Measurements from ENCODE around the gene IL36RN. TPM values are rescaled to one million over a fixed set of nuclear protein-coding genes. Genes with fewer than 3 reads are reported as not detected.

Gene IL36RN
- total RNA-seq, 4 donors from 2014 or later = 0.93 to 1.7 TPM; not detected in 2

GRCh38 chr2:113012436-113013335 is 46.3 kb upstream of the IL36RN start:
- no peak for TF ChIP-seq POLR2A (IDR thresholded peaks at IDR 0.05)
- no peak for TF ChIP-seq EP300 (IDR thresholded peaks at IDR 0.05)
- TF ChIP-seq POLR2AphosphoS5 (IDR thresholded peaks at IDR 0.05) = no peak
- TF ChIP-seq, protein P1, sequence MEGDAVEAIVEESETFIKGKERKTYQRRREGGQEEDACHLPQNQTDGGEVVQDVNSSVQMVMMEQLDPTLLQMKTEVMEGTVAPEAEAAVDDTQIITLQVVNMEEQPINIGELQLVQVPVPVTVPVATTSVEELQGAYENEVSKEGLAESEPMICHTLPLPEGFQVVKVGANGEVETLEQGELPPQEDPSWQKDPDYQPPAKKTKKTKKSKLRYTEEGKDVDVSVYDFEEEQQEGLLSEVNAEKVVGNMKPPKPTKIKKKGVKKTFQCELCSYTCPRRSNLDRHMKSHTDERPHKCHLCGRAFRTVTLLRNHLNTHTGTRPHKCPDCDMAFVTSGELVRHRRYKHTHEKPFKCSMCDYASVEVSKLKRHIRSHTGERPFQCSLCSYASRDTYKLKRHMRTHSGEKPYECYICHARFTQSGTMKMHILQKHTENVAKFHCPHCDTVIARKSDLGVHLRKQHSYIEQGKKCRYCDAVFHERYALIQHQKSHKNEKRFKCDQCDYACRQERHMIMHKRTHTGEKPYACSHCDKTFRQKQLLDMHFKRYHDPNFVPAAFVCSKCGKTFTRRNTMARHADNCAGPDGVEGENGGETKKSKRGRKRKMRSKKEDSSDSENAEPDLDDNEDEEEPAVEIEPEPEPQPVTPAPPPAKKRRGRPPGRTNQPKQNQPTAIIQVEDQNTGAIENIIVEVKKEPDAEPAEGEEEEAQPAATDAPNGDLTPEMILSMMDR (IDR thresholded peaks at IDR 0.05) = no peak
- Histone ChIP-seq H3K27ac (no peak overlapping the region), H3K4me3 (no peak overlapping the region), H3K36me3 (no peaks in the 10 kb centered on the region), H3K27me3 (peaks cover 24% of the 10 kb centered on the region), H3K4me1 (no peaks in the 10 kb centered on the region), H3K9me3 (no peaks in the 10 kb centered on the region)
- 51 to 80% methylated on average over 4 to 7 of the region's 8 CpGs for WGBS, 2 donors (ENCODE audit: low coverage in 1 of 2)
- ATAC-seq = no peak

- no peak overlapping the region for H3K4me3 ChIP-seq
- WGBS, 2 donors (ENCODE audit: low coverage in 1 of 2) = 85% methylated on average over 3 of the region's 3 CpGs
- TF ChIP-seq, protein P1 (IDR thresholded peaks at IDR 0.05) = no peak
- TF ChIP-seq EP300 (IDR thresholded peaks at IDR 0.05) = no peak
- no peak for TF ChIP-seq POLR2A (IDR thresholded peaks at IDR 0.05)
- TF ChIP-seq POLR2AphosphoS5 (IDR thresholded peaks at IDR 0.05) = no peak
Measured at GRCh38 chr2:113013336-113013661, 45.7 kb upstream of the IL36RN start.

GRCh38 chr2:113014067-113014466 is 44.9 kb upstream of the IL36RN start:
- TF ChIP-seq, protein P1 (IDR thresholded peaks at IDR 0.05) = no peak
- TF ChIP-seq EP300 (IDR thresholded peaks at IDR 0.05) (no peak), POLR2AphosphoS5 (IDR thresholded peaks at IDR 0.05) (no peak), POLR2A (IDR thresholded peaks at IDR 0.05) (no peak)
- H3K9me3 ChIP-seq = no peaks in the 10 kb centered on the region
- 85 to 94% methylated on average over 2 of the region's 2 CpGs for WGBS, 2 donors (ENCODE audit: low coverage in 1 of 2)
- ATAC-seq = no peak
- no peaks in the 10 kb centered on the region for H3K36me3 ChIP-seq
- no peak overlapping the region for H3K4me3 ChIP-seq
- H3K27me3 ChIP-seq = peaks cover 29% of the 10 kb centered on the region
- no peak overlapping the region for H3K27ac ChIP-seq
- H3K4me1 ChIP-seq = no peaks in the 10 kb centered on the region

More at GRCh38 chr2:113013336-113013661, 45.7 kb upstream of the IL36RN start:
- peaks cover 24% of the 10 kb centered on the region for H3K27me3 ChIP-seq
- ATAC-seq = no peak
- H3K27ac ChIP-seq = no peak overlapping the region
- no peaks in the 10 kb centered on the region for H3K36me3 ChIP-seq
- H3K4me1 ChIP-seq = no peaks in the 10 kb centered on the region
- H3K9me3 ChIP-seq = no peaks in the 10 kb centered on the region

GRCh38 chr2:113015042-113015441 is 44.0 kb upstream of the IL36RN start:
- TF ChIP-seq EP300 (IDR thresholded peaks at IDR 0.05) (no peak), POLR2AphosphoS5 (IDR thresholded peaks at IDR 0.05) (no peak), POLR2A (IDR thresholded peaks at IDR 0.05) (no peak)
- TF ChIP-seq, protein P1 (IDR thresholded peaks at IDR 0.05) = no peak
- no peak for ATAC-seq
- Histone ChIP-seq H3K4me3 (no peak overlapping the region), H3K9me3 (no peaks in the 10 kb centered on the region), H3K27ac (no peak overlapping the region), H3K4me1 (no peaks in the 10 kb centered on the region), H3K36me3 (no peaks in the 10 kb centered on the region), H3K27me3 (peaks cover 29% of the 10 kb centered on the region)
- 74% methylated on average over 1 of the region's 1 CpG; no CpG with 5 or more reads in 1 of the 2 donors for WGBS, 2 donors (ENCODE audit: low coverage in 1 of 2)

GRCh38 chr2:113015655-113016054 is 43.3 kb upstream of the IL36RN start:
- ATAC-seq = no peak

More at GRCh38 chr2:113015655-113016054, 43.3 kb upstream of the IL36RN start:
- H3K27me3 ChIP-seq = peaks cover 29% of the 10 kb centered on the region
- H3K36me3 ChIP-seq = no peaks in the 10 kb centered on the region
- H3K9me3 ChIP-seq = no peaks in the 10 kb centered on the region
- no peak overlapping the region for H3K27ac ChIP-seq
- WGBS, 2 donors (ENCODE audit: low coverage in 1 of 2) = 40% methylated on average over 1 of the region's 2 CpGs; no CpG with 5 or more reads in 1 of the 2 donors
- TF ChIP-seq POLR2A (IDR thresholded peaks at IDR 0.05) (no peak), POLR2AphosphoS5 (IDR thresholded peaks at IDR 0.05) (no peak), EP300 (IDR thresholded peaks at IDR 0.05) (no peak)
- TF ChIP-seq, protein P1 (IDR thresholded peaks at IDR 0.05) = no peak
- H3K4me3 ChIP-seq = no peak overlapping the region
- H3K4me1 ChIP-seq = no peaks in the 10 kb centered on the region
